ENCODE measurements around the gene DENND2D. TPM values are rescaled to one million over a fixed set of nuclear protein-coding genes. Genes with fewer than 3 reads are reported as not detected.

DENND2D gene
- total and polyA plus RNA-seq, 9 of the 15 experiments (the other 6 are each of a cell fraction or from before 2014, with no cell fraction given), result 0.08 to 0.44 (median 0.13) TPM; not detected in 6

GRCh38 chr1:111195002-111195684, 5.3 kb downstream of the DENND2D start:
- Histone ChIP-seq H3K79me2 (ENCODE audit: control insufficient read depth, insufficient read depth, low read length) (no peaks in the 10 kb centered on the region), H3K27me3 (ENCODE audit: control insufficient read depth in 2 of 2, insufficient read depth in 2 of 2, low read length in 2 of 2) (no peaks in the 10 kb centered on the region), H4K20me1 (replicated peaks; ENCODE audit: control insufficient read depth, insufficient read depth, low read length) (no peaks in the 10 kb centered on the region), H3K4me1 (replicated peaks in 1 of 2; ENCODE audit: control insufficient read depth in 2 of 2, insufficient read depth in 2 of 2, low read length in 2 of 2) (peaks cover 3 to 7% of the 10 kb centered on the region in 2 experiments; a peak in 4 of 5 replicates), H3K36me3 (ENCODE audit: control insufficient read depth, insufficient read depth, low read length) (no peaks in the 10 kb centered on the region), H3K9me3 (replicated peaks; ENCODE audit: control insufficient read depth, insufficient read depth, low read depth, low read length) (no peaks in the 10 kb centered on the region), H3K9ac (ENCODE audit: insufficient read depth in 1 of 2, low read depth in 2 of 2, low read length in 2 of 2) (no peak overlapping the region), H3K9me1 (ENCODE audit: control insufficient read depth, insufficient read depth, low read length) (no peaks in the 10 kb centered on the region), H3K4me2 (ENCODE audit: insufficient read depth, low read length) (no peak overlapping the region), H3K27ac (ENCODE audit: extremely low read depth, low read depth, low read length) (no peak overlapping the region), H2AFZ (ENCODE audit: low read depth, low read length) (no peak overlapping the region), H3K4me3 (no peak overlapping the region)
- TF ChIP-seq CBFA2T3 (IDR thresholded peaks at IDR 0.05) (peak; percentile 53), ZNF785 (CRISPR knock-in tag; IDR thresholded peaks at IDR 0.05) (no peak), CBFA2T2 (conservative IDR thresholded peaks at IDR 0.05) (0 out of 2 replicates have a peak, but pooled peaks have one; percentile 17)
- peak in 3 of 4 experiments; percentile 39 to 52 (median 45) for DNase-seq (ENCODE audit: extremely low read depth in 1 of 4, low spot score in 3 of 4)
- BruUV-seq (replicated peaks), result no TSS peak
- FAIRE-seq, result peak; percentile 54
- POLR2A ChIA-PET, result interaction anchor here (1.1 to 1.6 kb wide), 2 partner anchors 12 to 16 kb away, joined by 4 read pairs; no protein-coding TSS in a partner anchor
- in situ Hi-C loops (cut with MboI) (no loop called here), intact Hi-C loops (cut with micrococcal nuclease) (no loop called here)
- ATAC-seq, result no peak
- 2% methylated on average over 4 of the region's 4 CpGs for WGBS (ENCODE audit: insufficient coverage, low coverage, missing lambda C conversion rate)
- CTCF ChIA-PET (ENCODE audit: low intra/inter-chr PET ratio), result no interaction called here

GRCh38 chr1:111193712-111194480, 6.5 kb downstream of the DENND2D start:
- no peaks in the 10 kb centered on the region; the same call in 2 of the 3 replicates for H3K36me3 ChIP-seq (ENCODE audit: control insufficient read depth, insufficient read depth, low read length)
- ChIA-PET CTCF (ENCODE audit: low intra/inter-chr PET ratio) (no interaction called here), POLR2A (interaction anchor here (2.2 kb wide), 1 partner anchor 11 kb away, joined by 9 read pairs; no protein-coding TSS in a partner anchor)
- WGBS (ENCODE audit: insufficient coverage, low coverage, missing lambda C conversion rate), result 16% methylated on average over 3 of the region's 3 CpGs
- H3K4me3 ChIP-seq, result no peak overlapping the region
- H4K20me1 ChIP-seq (replicated peaks; ENCODE audit: control insufficient read depth, insufficient read depth, low read length), result no peaks in the 10 kb centered on the region
- H3K9me3 ChIP-seq (replicated peaks; ENCODE audit: control insufficient read depth, insufficient read depth, low read depth, low read length), result no peaks in the 10 kb centered on the region
- FAIRE-seq (no peak), ATAC-seq (no peak), DNase-seq (ENCODE audit: extremely low read depth in 1 of 4, low spot score in 3 of 4) (no peak)
- TF ChIP-seq DACH1 (IDR thresholded peaks at IDR 0.05; ENCODE audit: partially characterized antibody) (peak; percentile 24), ZNF263 (CRISPR knock-in tag; IDR thresholded peaks at IDR 0.05; ENCODE audit: borderline replicate concordance) (no peak)
- no peaks in the 10 kb centered on the region for H3K79me2 ChIP-seq (ENCODE audit: control insufficient read depth, insufficient read depth, low read length)
- H3K9me1 ChIP-seq (ENCODE audit: control insufficient read depth, insufficient read depth, low read length), result no peaks in the 10 kb centered on the region
- no peak overlapping the region for H3K4me2 ChIP-seq (ENCODE audit: insufficient read depth, low read length)
- no peak overlapping the region for H3K27ac ChIP-seq (ENCODE audit: extremely low read depth, low read depth, low read length)
- H2AFZ ChIP-seq (ENCODE audit: low read depth, low read length), result no peak overlapping the region
- H3K27me3 ChIP-seq (ENCODE audit: control insufficient read depth in 2 of 2, insufficient read depth in 2 of 2, low read length in 2 of 2), result no peaks in the 10 kb centered on the region
- no peak overlapping the region for H3K9ac ChIP-seq (ENCODE audit: insufficient read depth in 1 of 2, low read depth in 2 of 2, low read length in 2 of 2)
- no TSS peak for BruUV-seq (replicated peaks)
- in situ Hi-C loops (cut with MboI), result no loop called here
- intact Hi-C loops (cut with micrococcal nuclease), result no loop called here
- H3K4me1 ChIP-seq (replicated peaks in 1 of 2; ENCODE audit: control insufficient read depth in 2 of 2, insufficient read depth in 2 of 2, low read length in 2 of 2), result peaks cover 3 to 7% of the 10 kb centered on the region in 2 experiments; a peak in 4 of 5 replicates

All from K562 (cell line).